HepG2 (cell line): ENCODE results near the gene DELE1.

Source experiments
- CTCF ChIP-seq: sonication (generic); formaldehyde crosslinking; IDR thresholded peaks from 2 replicates; pipeline ENCODE4 v1.5.0; 2020; ENCODE audit warnings: mild to moderate bottlenecking, missing genetic modification reagents, moderate library complexity
- ELF1 ChIP-seq: sonication (generic); formaldehyde crosslinking; IDR thresholded peaks from 2 replicates; pipeline ENCODE4 v1.4.0; 2020; ENCODE audit warnings: missing genetic modification reagents
- MIXL1 ChIP-seq: IDR thresholded peaks from 2 replicates; pipeline ENCODE4 v1.6.1; 2016
- PHF21A ChIP-seq: sonication (generic); formaldehyde crosslinking; IDR thresholded peaks from 2 replicates; pipeline ENCODE4 v1.5.0; 2020; ENCODE audit warnings: mild to moderate bottlenecking, missing genetic modification reagents
- POLR2AphosphoS5 ChIP-seq: IDR thresholded peaks from 2 replicates; pipeline ENCODE4 v1.6.1; 2012; ENCODE audit warnings: low read depth, low read length
- PRDM10 ChIP-seq: sonication (generic); formaldehyde crosslinking; IDR thresholded peaks from 2 replicates; pipeline ENCODE4 v1.4.0; 2020; ENCODE audit warnings: low read depth, missing genetic modification reagents
- RAD51 ChIP-seq: fragments of 450-650 bp; IDR thresholded peaks from 2 replicates; pipeline ENCODE4 v1.6.1; 2016; ENCODE audit warnings: borderline replicate concordance
- ZBTB26 ChIP-seq: IDR thresholded peaks from 2 replicates; pipeline ENCODE4 v1.6.1; 2016; ENCODE audit warnings: missing compliant biosample characterization, missing genetic modification reagents, borderline replicate concordance

DNA sequence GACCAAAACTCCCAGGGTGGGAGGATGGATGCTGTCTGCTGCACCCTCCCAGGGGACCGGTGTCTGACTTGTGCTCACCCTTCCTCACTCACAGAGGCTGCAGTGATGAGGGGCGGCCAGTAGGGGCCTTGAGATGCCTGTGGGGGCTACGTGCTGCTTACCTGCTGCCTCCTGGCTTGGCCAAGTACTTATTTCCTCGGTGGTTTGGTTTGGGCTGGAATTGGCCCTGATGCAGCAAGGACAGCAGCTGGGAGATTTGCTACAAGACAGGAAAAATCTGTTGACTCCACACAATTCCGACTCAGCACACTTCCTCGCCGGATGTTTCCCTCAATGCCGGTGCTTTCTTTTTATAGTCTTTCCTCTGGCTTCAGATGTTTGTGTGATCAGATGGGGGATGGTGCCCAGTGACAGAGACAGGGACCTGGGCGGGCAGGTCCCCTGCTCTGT is 27.7 kb downstream of the DELE1 start:
- TF ChIP-seq PHF21A (CRISPR knock-in tag), result no peak
- TF ChIP-seq ZBTB26 (CRISPR knock-in tag), result no peak
- TF ChIP-seq RAD51, result no peak
- no peak for TF ChIP-seq PRDM10 (CRISPR knock-in tag)
- TF ChIP-seq ELF1 (CRISPR knock-in tag), result no peak
- TF ChIP-seq CTCF (CRISPR knock-in tag), result peak; percentile 39
- no peak for TF ChIP-seq POLR2AphosphoS5
- no peak for TF ChIP-seq MIXL1 (CRISPR knock-in tag)
